PC-9 (cell line): ENCODE data around the gene GNG3. TPM values are rescaled to one million over a fixed set of nuclear protein-coding genes. Genes with fewer than 3 reads are reported as not detected.
"Not testable (repeated sequence)": the region's sequence is repeated elsewhere in the genome, so short reads cannot be mapped to it uniquely, and the experiment has no call there.

ENCODE experiments used
- BruUV-seq: library from RNA; stranded (reverse); fragments of 400-500 nt; replicated peaks from 2 replicates; lab custom pipeline; 2021; lab: Mats Ljungman, UMichigan
- CTCF ChIA-PET: fragments of 300-600 bp; sonication (Branson Sonifier 250); formaldehyde crosslinking; loops from one replicate; lab custom pipeline; 2022; ENCODE audit warnings: antibody characterized with exemption; lab: Charles Lee
- POLR2A ChIA-PET: fragments of 300-600 bp; sonication (Branson Sonifier 250); formaldehyde crosslinking; loops from one replicate; lab custom pipeline; 2022; ENCODE audit warnings: antibody characterized with exemption; ENCODE audit not compliant: unreplicated experiment; lab: Charles Lee
- DNase-seq, 2 experiments: peaks; one replicate each; pipeline versions ENCODE4 v3.0.0 to v3.0.0-alpha.2; 2015 to 2022; ENCODE audit warnings: mixed read lengths in 1 of 2
- H2AFZ ChIP-seq: fragments of 200-600 bp; sonication (generic); 2 replicates; pipeline ENCODE4 v1.8.1; 2017; ENCODE audit warnings: antibody characterized with exemption
- H3F3A ChIP-seq: fragments of 200-600 bp; sonication (generic); 2 replicates; pipeline ENCODE4 v1.8.1; 2017; ENCODE audit warnings: antibody characterized with exemption, mild to moderate bottlenecking, low read depth; ENCODE audit not compliant: insufficient read depth
- H3K27ac ChIP-seq: fragments of 200-600 bp; sonication (generic); 2 replicates; pipeline ENCODE4 v1.6.1; 2016; ENCODE audit warnings: mixed run types
- H3K27me3 ChIP-seq: fragments of 200-600 bp; sonication (generic); 2 replicates; pipeline ENCODE4 v1.6.1; 2016; ENCODE audit warnings: low read depth, mixed run types; ENCODE audit not compliant: insufficient read depth
- H3K36me3 ChIP-seq: fragments of 200-600 bp; sonication (generic); 2 replicates; pipeline ENCODE4 v1.6.1; 2016; ENCODE audit warnings: low read depth, mixed run types
- H3K4me1 ChIP-seq: fragments of 200-600 bp; sonication (generic); replicated peaks from 2 replicates; pipeline ENCODE4 v1.6.1; 2016; ENCODE audit warnings: mixed run types; ENCODE audit not compliant: insufficient read depth
- H3K4me2 ChIP-seq: fragments of 200-600 bp; sonication (generic); 2 replicates; pipeline ENCODE4 v1.6.1; 2017; ENCODE audit warnings: mixed run types
- H3K4me3 ChIP-seq: fragments of 200-600 bp; sonication (generic); 2 replicates; pipeline ENCODE4 v1.6.1; 2016; ENCODE audit warnings: mixed run types
- H3K79me2 ChIP-seq: fragments of 200-600 bp; sonication (generic); 2 replicates; pipeline ENCODE4 v1.6.1; 2017; ENCODE audit warnings: low read depth, mixed run types
- H3K9me2 ChIP-seq: fragments of 200-600 bp; sonication (generic); 2 replicates; pipeline ENCODE4 v1.8.1; 2017; ENCODE audit warnings: mild to moderate bottlenecking; ENCODE audit not compliant: insufficient read depth
- H3K9me3 ChIP-seq: fragments of 200-600 bp; sonication (generic); 2 replicates; pipeline ENCODE4 v1.8.1; 2016; ENCODE audit warnings: low read depth; ENCODE audit not compliant: insufficient read depth
- H4K20me1 ChIP-seq: fragments of 200-600 bp; sonication (generic); 2 replicates; pipeline ENCODE4 v1.8.1; 2017; ENCODE audit not compliant: insufficient read depth
- CTCF ChIP-seq: fragments of 200-600 bp; sonication (generic); conservative IDR thresholded peaks from 2 replicates; pipeline ENCODE4 v1.6.1; 2017; ENCODE audit warnings: mixed run types, antibody characterized with exemption, mild to moderate bottlenecking, moderate library complexity
- EZH2 ChIP-seq: fragments of 200-600 bp; sonication (generic); IDR thresholded peaks from 2 replicates; pipeline ENCODE4 v1.8.0; 2017; ENCODE audit warnings: antibody characterized with exemption, low read depth
- intact Hi-C: fragments of 100-400 bp; cut with micrococcal nuclease; formaldehyde crosslinking; loops from one replicate; pipeline ENCODE4 v1.10.0; 2022; ENCODE audit not compliant: unreplicated experiment
- total RNA-seq: library from RNA; stranded (reverse); gene quantifications from 2 replicates; pipeline ENCODE4 v1.2.3, GENCODE V29; 2021

GNG3 gene
- total RNA-seq, 1 experiment from 2014 or later: 0.57 TPM

GRCh38 chr11:62671608-62672389 lies 35.7 kb upstream of the GNG3 start, which contains the start of the genes LBHD1 and UQCC3:
Gene LBHD1, minus strand, starts transcription at chr11:62672267. Its CDS starts 2,236 bp downstream, at chr11:62670031.
Gene UQCC3, plus strand, starts transcription at chr11:62671673. Its CDS starts 73 bp downstream, at chr11:62671746.
- no peaks in the 10 kb centered on the region for H3K9me3 ChIP-seq
- peak within 1 kb of the TSS; percentile 72 for H3K4me2 ChIP-seq
- DNase-seq: peak; percentile 75 to 80
- H3K27ac ChIP-seq: peak within 1 kb of the TSS; percentile 79
- no TSS peak for BruUV-seq
- H3K36me3 ChIP-seq: peaks cover 19% of the 10 kb centered on the region
- POLR2A ChIA-PET: interaction anchor here (0.6 to 1.7 kb wide), 11 partner anchors 52 to 179 kb away, joined by 3 to 7 read pairs (median 5); partner anchors contain the start of genes HNRNPUL2 and TUT1
- peaks cover 86% of the 10 kb centered on the region for H3F3A ChIP-seq
- peaks cover 5% of the 10 kb centered on the region; the same call in 1 of the 2 replicates for H4K20me1 ChIP-seq
- H3K4me3 ChIP-seq: peak within 1 kb of the TSS; percentile 79
- peaks cover 46% of the 10 kb centered on the region for H3K4me1 ChIP-seq
- intact Hi-C loops: loop anchor here (5.0 to 10.0 kb wide), 2 partner anchors 56 to 93 kb away; partner anchors contain the start of genes HNRNPUL2, POLR2G and TTC9C
- peak within 1 kb of the TSS; percentile 83 for H2AFZ ChIP-seq
- CTCF ChIA-PET: interaction anchor here (0.6 kb wide), 2 partner anchors 80 to 194 kb away, joined by 3 to 7 read pairs; partner anchors contain the start of gene TUT1
- H3K9me2 ChIP-seq: no peaks in the 10 kb centered on the region
- H3K79me2 ChIP-seq: peaks cover 74% of the 10 kb centered on the region
- TF ChIP-seq EZH2: no peak
- no peak for TF ChIP-seq CTCF
- H3K27me3 ChIP-seq: no peaks in the 10 kb centered on the region

GRCh38 chr11:62673196-62673525 lies 34.3 kb upstream of the GNG3 start:
- peaks cover 26% of the 10 kb centered on the region; the same call in 1 of the 2 replicates for H3K36me3 ChIP-seq
- H3F3A ChIP-seq: peaks cover 86% of the 10 kb centered on the region
- no peaks in the 10 kb centered on the region for H3K27me3 ChIP-seq
- no TSS peak for BruUV-seq
- TF ChIP-seq EZH2 (no peak), CTCF (no peak)
- peak in 1 of 2 experiments; percentile 52 for DNase-seq
- peak overlapping the region; percentile 79 for H3K27ac ChIP-seq
- no peak overlapping the region for H2AFZ ChIP-seq
- peak overlapping the region; percentile 72 for H3K4me2 ChIP-seq
- intact Hi-C loops: loop anchor here (5.0 to 10.0 kb wide), 2 partner anchors 54 to 92 kb away; partner anchors contain the start of genes HNRNPUL2, POLR2G and TTC9C
- POLR2A ChIA-PET: no interaction called here
- peaks cover 46% of the 10 kb centered on the region for H3K4me1 ChIP-seq
- no peaks in the 10 kb centered on the region for H3K9me2 ChIP-seq
- 0 out of 2 replicates have a peak, but pooled peaks cover 5% of the 10 kb centered on the region for H4K20me1 ChIP-seq
- H3K9me3 ChIP-seq: no peaks in the 10 kb centered on the region
- peak overlapping the region; percentile 79 for H3K4me3 ChIP-seq
- peaks cover 73% of the 10 kb centered on the region for H3K79me2 ChIP-seq
- CTCF ChIA-PET: no interaction called here

- H4K20me1 ChIP-seq, H3K9me3 ChIP-seq, H2AFZ ChIP-seq, H3K4me2 ChIP-seq, DNase-seq, H3K4me3 ChIP-seq, H3K27ac ChIP-seq, BruUV-seq, H3K27me3 ChIP-seq, H3K9me2 ChIP-seq: not testable (repeated sequence)
- H3K36me3 ChIP-seq: peaks cover 26% of the 10 kb centered on the region; the same call in 1 of the 2 replicates
- H3K4me1 ChIP-seq: peaks cover 46% of the 10 kb centered on the region
- H3F3A ChIP-seq: peaks cover 71% of the 10 kb centered on the region
- intact Hi-C loops: loop anchor here (5.0 to 10.0 kb wide), 2 partner anchors 89 to 112 kb away; partner anchors contain the start of genes POLR2G and TMEM179B
- H3K79me2 ChIP-seq: peaks cover 67% of the 10 kb centered on the region
- CTCF ChIA-PET: interaction anchor here (0.6 to 0.7 kb wide), 4 partner anchors 10 to 92 kb away, joined by 3 to 8 read pairs (median 4); partner anchors contain the start of genes C11orf98 and CSKMT
- POLR2A ChIA-PET: interaction anchor here (0.6 to 1.4 kb wide), 3 partner anchors 10 to 1829 kb away, joined by 5 to 24 read pairs (median 12); partner anchors contain the start of genes C11orf98 and CSKMT
Measured at GRCh38 chr11:62675415-62675814, 32.1 kb upstream of the GNG3 start.
